Ovary (tissue), 9 donors: ENCODE data around the gene SLC1A2. TPM values are rescaled to one million over a fixed set of nuclear protein-coding genes. Genes with fewer than 3 reads are reported as not detected.

Source experiments
- DNase-seq, 5 donors: peaks; one replicate each; pipeline ENCODE4 v3.0.0-alpha.2; 2019 to 2020
- H3K27ac ChIP-seq, 2 donors: fragments of 200-600 bp; one replicate each; pipeline versions ENCODE4 v1.5.1 to v1.8.0; 2019 to 2022
- H3K27me3 ChIP-seq: fragments of 200-600 bp; one replicate; pipeline ENCODE4 v1.8.0; 2022
- H3K36me3 ChIP-seq: fragments of 200-600 bp; sonication (generic); one replicate; pipeline ENCODE4 v1.5.1; 2019
- H3K4me1 ChIP-seq: one replicate; pipeline ENCODE4 v1.8.1; 2013; ENCODE audit warnings: mild to moderate bottlenecking, moderate library complexity; ENCODE audit not compliant: insufficient read depth
- H3K4me3 ChIP-seq: fragments of 200-600 bp; sonication (generic); one replicate; pipeline ENCODE4 v1.5.1; 2017
- H3K9me3 ChIP-seq, 2 donors: fragments of 200-600 bp in 1 of 2; sonication (generic) in 1 of 2; one replicate each; pipeline versions ENCODE4 v1.5.1 to v1.8.1; 2013 to 2019; ENCODE audit warnings: mild to moderate bottlenecking in 1 of 2, moderate library complexity in 1 of 2
- CTCF ChIP-seq, 3 donors: fragments of 450-650 bp in 2 of 3; fragments of 200-600 bp in 1 of 3; IDR thresholded peaks; one replicate each; pipeline versions ENCODE4 v1.5.1 to v1.8.0; 2016 to 2022; ENCODE audit warnings: antibody characterized with exemption in 3 of 3, mild to moderate bottlenecking in 1 of 3
- EP300 ChIP-seq: sonication (generic); formaldehyde crosslinking; IDR thresholded peaks from one replicate; pipeline ENCODE4 v1.6.1; 2017; ENCODE audit warnings: antibody characterized with exemption
- POLR2A ChIP-seq: fragments of 450-650 bp; IDR thresholded peaks from one replicate; pipeline ENCODE4 v1.6.1; 2017; ENCODE audit warnings: antibody characterized with exemption, mild to moderate bottlenecking, moderate library complexity
- WGBS, 3 donors: extraction: QIAGEN DNeasy Blood & Tissue Kit in 1 of 3; methylation state at CpG; one replicate each; pipeline versions ENCODE4 v1.1.5 to v1.1.7; 2013 to 2017; 5-methylcytosine and 5-hydroxymethylcytosine counted together
- intact Hi-C, 4 donors: fragments of 100-400 bp; cut with DNase I; formaldehyde crosslinking; loops; one replicate each; pipeline versions ENCODE4 v1.11.0 to v1.15.1; 2022 to 2023
- polyA plus RNA-seq, 2 donors: library from polyadenylated mRNA; stranded (reverse); fragments of 200-250 nt in 1 of 2; fragments of 350-450 nt in 1 of 2; fragmentation: Illumina TruSeq in 1 of 2; extraction: RNeasy Lipid Tissue Mini Kit (QIAGEN cat#74804) in 1 of 2; gene quantifications; one replicate each; pipeline ENCODE4 v1.2.3, GENCODE V29; 2013 to 2014
- total RNA-seq, 7 donors: library from RNA; depleted of rRNA in 2 of 7; stranded (reverse); fragments of >200 nt in 2 of 7; fragmentation: NEBNext Ultra II Directional in 3 of 7; extraction: Animal tissue kit (Norgen Biotek cat#: 25700) in 3 of 7; gene quantifications; one replicate each; pipeline versions ENCODE4 v1.1.0 to v1.2.4, GENCODE V29; 2016 to 2023
- donor health status: DM: no; HTN: no; CAD: no; lungs with moderate emphysema.
- donor health status: DM: no; HTN: no; CAD: no.
- donor health status: Bipolar disorder and iron deficiency.
- donor health status: DM: yes; HTN: yes; CAD: no.
- donor health status: DM: no; HTN: no; CAD: no.
- donor health status: DM: yes; HTN: yes; CAD: no.

SLC1A2 gene
- total and polyA plus RNA-seq, 9 donors = 0.02 to 0.80 (median 0.15) TPM

GRCh38 chr11:35398881-35399280 is 20.5 kb downstream of the SLC1A2 start:
- no peaks in the 10 kb centered on the region for H3K27me3 ChIP-seq
- no peak overlapping the region for H3K4me3 ChIP-seq
- intact Hi-C loops = loop anchor here in 2 of 4 donors (10.0 kb wide), 1 partner anchor 474 kb away; no protein-coding TSS in a partner anchor
- no peaks in the 10 kb centered on the region for H3K36me3 ChIP-seq
- H3K4me1 ChIP-seq = no peaks in the 10 kb centered on the region
- 51 to 55% (median 52%) methylated on average over 1 of the region's 1 CpG for WGBS, 3 donors
- no peak for TF ChIP-seq POLR2A
- TF ChIP-seq EP300 = no peak
- TF ChIP-seq CTCF (IDR thresholded peaks at IDR 0.05) = no peak
- no peak overlapping the region for H3K27ac ChIP-seq
- no peaks in the 10 kb centered on the region for H3K9me3 ChIP-seq
- DNase-seq = no peak

GRCh38 chr11:35394941-35395340 is 24.4 kb downstream of the SLC1A2 start:
- Histone ChIP-seq H3K4me1 (no peaks in the 10 kb centered on the region), H3K27ac (no peak overlapping the region), H3K27me3 (no peaks in the 10 kb centered on the region), H3K9me3 (no peaks in the 10 kb centered on the region), H3K36me3 (no peaks in the 10 kb centered on the region), H3K4me3 (no peak overlapping the region)
- intact Hi-C loops = loop anchor here in 3 of 4 donors (5.0 to 10.0 kb wide), 4 partner anchors 398 to 808 kb away; no protein-coding TSS in a partner anchor
- DNase-seq = no peak
- TF ChIP-seq CTCF (IDR thresholded peaks at IDR 0.05) (no peak), EP300 (no peak), POLR2A (no peak)
- WGBS, 3 donors = 85 to 89% (median 87%) methylated on average over 5 of the region's 5 CpGs

GRCh38 chr11:35393098-35393497 is 26.3 kb downstream of the SLC1A2 start:
- 55 to 59% (median 56%) methylated on average over 4 of the region's 4 CpGs for WGBS, 3 donors
- intact Hi-C loops = loop anchor here (2.0 to 10.0 kb wide), 5 partner anchors 396 to 806 kb away; no protein-coding TSS in a partner anchor
- no peak for DNase-seq
- Histone ChIP-seq H3K9me3 (no peaks in the 10 kb centered on the region), H3K4me1 (no peaks in the 10 kb centered on the region), H3K27me3 (no peaks in the 10 kb centered on the region), H3K36me3 (no peaks in the 10 kb centered on the region), H3K27ac (no peak overlapping the region), H3K4me3 (no peak overlapping the region)
- no peak for TF ChIP-seq EP300
- TF ChIP-seq CTCF (IDR thresholded peaks at IDR 0.05) = no peak
- TF ChIP-seq POLR2A = no peak

GRCh38 chr11:35391922-35392688 is 27.3 kb downstream of the SLC1A2 start:
- WGBS, 3 donors = 11 to 15% (median 12%) methylated on average over 13 of the region's 13 CpGs
- no peaks in the 10 kb centered on the region for H3K27me3 ChIP-seq
- peak; percentile 58 to 83 (median 74) for DNase-seq
- no peaks in the 10 kb centered on the region for H3K4me1 ChIP-seq
- H3K27ac ChIP-seq = no peak overlapping the region
- intact Hi-C loops = loop anchor here (2.0 to 10.0 kb wide), 5 partner anchors 395 to 805 kb away; no protein-coding TSS in a partner anchor
- no peaks in the 10 kb centered on the region for H3K9me3 ChIP-seq
- H3K4me3 ChIP-seq = no peak overlapping the region
- TF ChIP-seq CTCF (IDR thresholded peaks at IDR 0.05) (peak in 2 of 3 donors; percentile 55 to 65), EP300 (no peak)
- H3K36me3 ChIP-seq = no peaks in the 10 kb centered on the region
